Liver (tissue), 9 donors: ENCODE data around the gene TLE1. TPM values are rescaled to one million over a fixed set of nuclear protein-coding genes. Genes with fewer than 3 reads are reported as not detected.

ENCODE experiments used
- DNase-seq: peaks from one replicate; pipeline ENCODE4 v3.0.0-alpha.2; 2017; ENCODE audit warnings: low spot score
- H3K27ac ChIP-seq, 2 donors: one replicate each; pipeline ENCODE4 v1.7.0; 2013; ENCODE audit warnings: inconsistent platforms in 2 of 2, low read length in 2 of 2, control low read depth in 1 of 2, low read depth in 1 of 2, mild to moderate bottlenecking in 1 of 2
- H3K27me3 ChIP-seq, 4 donors: one replicate each; pipeline versions ENCODE4 v1.6.1 to v1.7.0; 2013; ENCODE audit warnings: low read length in 3 of 4, inconsistent platforms in 1 of 4, mild to moderate bottlenecking in 1 of 4, moderate library complexity in 1 of 4; ENCODE audit not compliant: control insufficient read depth in 4 of 4, insufficient read depth in 4 of 4
- H3K36me3 ChIP-seq, 4 donors: one replicate each; pipeline versions ENCODE4 v1.6.1 to v1.7.0; 2013; ENCODE audit warnings: low read length in 3 of 4, mild to moderate bottlenecking in 3 of 4, low read depth in 1 of 4, moderate library complexity in 1 of 4; ENCODE audit not compliant: control insufficient read depth in 4 of 4, insufficient read depth in 3 of 4
- H3K4me1 ChIP-seq, 4 donors: one replicate each; pipeline versions ENCODE4 v1.6.1 to v1.7.0; 2013; ENCODE audit warnings: low read length in 3 of 4, mild to moderate bottlenecking in 3 of 4, moderate library complexity in 1 of 4; ENCODE audit not compliant: control insufficient read depth in 4 of 4, insufficient read depth in 4 of 4
- H3K4me3 ChIP-seq, 3 donors: one replicate each; pipeline versions ENCODE4 v1.6.1 to v1.7.0; 2013; ENCODE audit warnings: low read length in 3 of 3, control low read depth in 1 of 3, low read depth in 1 of 3, mild to moderate bottlenecking in 1 of 3
- H3K9ac ChIP-seq, 2 donors: one replicate each; pipeline ENCODE4 v1.7.0; 2013; ENCODE audit warnings: low read length in 2 of 2, mild to moderate bottlenecking in 2 of 2, moderate library complexity in 2 of 2, control low read depth in 1 of 2, low read depth in 1 of 2
- H3K9me3 ChIP-seq, 4 donors: one replicate each; pipeline versions ENCODE4 v1.6.1 to v1.7.0; 2013; ENCODE audit warnings: low read length in 3 of 4; ENCODE audit not compliant: control insufficient read depth in 4 of 4
- ATF3 ChIP-seq: IDR thresholded peaks from 2 replicates; pipeline ENCODE4 v1.6.1; 2016; ENCODE audit warnings: antibody characterized with exemption
- CTCF ChIP-seq: fragments of 150-350 bp; IDR thresholded peaks from 2 replicates; pipeline ENCODE4 v1.5.1; 2017; ENCODE audit warnings: improper control_type of control experiment, low read depth, low read length; ENCODE audit not compliant: missing input control
- EGR1 ChIP-seq, 2 donors: IDR thresholded peaks; 2 replicates each; pipeline ENCODE4 v1.6.1; 2016 to 2018; ENCODE audit warnings: antibody characterized with exemption in 2 of 2, low read depth in 2 of 2
- FOXA1 ChIP-seq: IDR thresholded peaks from 2 replicates; pipeline ENCODE4 v1.6.1; 2016; ENCODE audit warnings: antibody characterized with exemption
- GABPA ChIP-seq, 2 donors: IDR thresholded peaks in 1 of 2; conservative IDR thresholded peaks in 1 of 2; 2 replicates each; pipeline ENCODE4 v1.6.1; 2016; ENCODE audit warnings: antibody characterized with exemption in 2 of 2, mild to moderate bottlenecking in 1 of 2, moderate library complexity in 1 of 2
- HNF4A ChIP-seq, 2 donors: conservative IDR thresholded peaks; 2 replicates each; pipeline ENCODE4 v1.6.1; 2016; ENCODE audit warnings: antibody characterized with exemption in 2 of 2, mild to moderate bottlenecking in 2 of 2
- JUND ChIP-seq, 2 donors: IDR thresholded peaks; 2 replicates each; pipeline ENCODE4 v1.6.1; 2016; ENCODE audit warnings: antibody characterized with exemption in 2 of 2
- MAX ChIP-seq: IDR thresholded peaks from 2 replicates; pipeline ENCODE4 v1.6.1; 2016; ENCODE audit warnings: antibody characterized with exemption
- NR2F2 ChIP-seq: IDR thresholded peaks from 2 replicates; pipeline ENCODE4 v1.6.1; 2016; ENCODE audit warnings: antibody characterized with exemption
- RAD21 ChIP-seq, 2 donors: IDR thresholded peaks; 2 replicates each; pipeline ENCODE4 v1.6.1; 2016; ENCODE audit warnings: antibody characterized with exemption in 2 of 2, mild to moderate bottlenecking in 2 of 2
- RXRA ChIP-seq, 2 donors: IDR thresholded peaks; 2 replicates each; pipeline ENCODE4 v1.6.1; 2017 to 2018; ENCODE audit warnings: antibody characterized with exemption in 2 of 2, mild to moderate bottlenecking in 1 of 2
- SP1 ChIP-seq: IDR thresholded peaks from 2 replicates; pipeline ENCODE4 v1.6.1; 2018; ENCODE audit warnings: antibody characterized with exemption, mild to moderate bottlenecking
- TAF1 ChIP-seq: conservative IDR thresholded peaks from 2 replicates; pipeline ENCODE4 v1.6.1; 2016; ENCODE audit warnings: antibody characterized with exemption, mild to moderate bottlenecking
- ZBTB33 ChIP-seq: IDR thresholded peaks from 2 replicates; pipeline ENCODE4 v1.6.1; 2016; ENCODE audit warnings: antibody characterized with exemption
- WGBS: extraction: QIAGEN DNeasy Blood & Tissue Kit; methylation state at CpG from one replicate; pipeline ENCODE4 v1.1.7; 2013; 5-methylcytosine and 5-hydroxymethylcytosine counted together
- polyA plus RNA-seq, 2 donors: library from polyadenylated mRNA; stranded (reverse) in 1 of 2; unstranded in 1 of 2; fragments of 200-250 nt in 1 of 2; fragments of >200 nt in 1 of 2; fragmentation: Nextera tagmentation in 1 of 2; extraction: Ambion mirVana in 1 of 2; gene quantifications; one replicate each; pipeline versions ENCODE4 v1.2.1 to v1.2.3, GENCODE V29; 2013 to 2015
- total RNA-seq, 2 donors: library from RNA; depleted of rRNA; stranded (reverse); fragments of >200 nt; gene quantifications; one replicate each; pipeline ENCODE4 v1.2.3, GENCODE V29; 2014
- donor health status: healthy.
- donor health status: healthy.
- donor health status: healthy.
- donor health status: healthy.
- donor health status: healthy.

TLE1 gene
- total and polyA plus RNA-seq, 4 donors: 25.2 to 45.4 (median 25.7) TPM

- Histone ChIP-seq H3K4me3 (no peak overlapping the region), H3K4me1 (peaks cover 5 to 23% (median 15%) of the 10 kb centered on the region in 4 donors), H3K9ac (no peak overlapping the region), H3K27me3 (no peaks in the 10 kb centered on the region), H3K27ac (no peak overlapping the region), H3K9me3 (no peaks in the 10 kb centered on the region), H3K36me3 (peaks cover 3 to 23% (median 14%) of the 10 kb centered on the region in 4 donors)
- WGBS: 96% methylated on average over 8 of the region's 8 CpGs
- DNase-seq: no peak
- TF ChIP-seq SP1: no peak
- no peak for TF ChIP-seq GABPA (IDR thresholded peaks at IDR 0.05 in 1 of 2, conservative IDR thresholded peaks at IDR 0.05 in 1 of 2)
- TF ChIP-seq EGR1 (IDR thresholded peaks at IDR 0.05; ENCODE audit: low read depth in 2 of 2): no peak
- no peak for TF ChIP-seq TAF1
- TF ChIP-seq ZBTB33: no peak
- TF ChIP-seq RAD21 (IDR thresholded peaks at IDR 0.05): no peak
- TF ChIP-seq HNF4A (conservative IDR thresholded peaks at IDR 0.05): no peak
- TF ChIP-seq ATF3: no peak
- TF ChIP-seq MAX: no peak
- TF ChIP-seq RXRA (IDR thresholded peaks at IDR 0.05): no peak
These were observed 105.2 kb downstream of the TLE1 start for GRCh38 chr9:81584099-81584498.

- peaks cover 3 to 23% (median 14%) of the 10 kb centered on the region in 4 donors for H3K36me3 ChIP-seq
- WGBS: 90% methylated on average over 3 of the region's 3 CpGs
- no peak overlapping the region for H3K9ac ChIP-seq
- H3K27ac ChIP-seq: no peak overlapping the region
- no peak overlapping the region for H3K4me3 ChIP-seq
- no peak for TF ChIP-seq NR2F2
- no peak for TF ChIP-seq RXRA (IDR thresholded peaks at IDR 0.05)
- no peak for TF ChIP-seq FOXA1
- no peak for DNase-seq
- H3K27me3 ChIP-seq: no peaks in the 10 kb centered on the region
- no peaks in the 10 kb centered on the region for H3K9me3 ChIP-seq
- H3K4me1 ChIP-seq: peaks cover 0 to 6% (median 3%) of the 10 kb centered on the region in 4 donors
These were observed 107.4 kb downstream of the TLE1 start for GRCh38 chr9:81581986-81582385.

- Histone ChIP-seq H3K9ac (no peak overlapping the region), H3K27ac (no peak overlapping the region), H3K4me3 (no peak overlapping the region), H3K27me3 (no peaks in the 10 kb centered on the region), H3K36me3 (peaks cover 0 to 12% (median 7%) of the 10 kb centered on the region in 4 donors), H3K9me3 (no peaks in the 10 kb centered on the region), H3K4me1 (peaks cover 0 to 4% (median 2%) of the 10 kb centered on the region in 4 donors)
- TF ChIP-seq HNF4A (conservative IDR thresholded peaks at IDR 0.05): no peak
- no peak for TF ChIP-seq RXRA (IDR thresholded peaks at IDR 0.05)
- TF ChIP-seq ATF3: no peak
- TF ChIP-seq NR2F2: no peak
- no peak for TF ChIP-seq ZBTB33
- TF ChIP-seq JUND (IDR thresholded peaks at IDR 0.05): no peak
- no peak for TF ChIP-seq CTCF
- TF ChIP-seq TAF1: no peak
- TF ChIP-seq MAX: no peak
- TF ChIP-seq GABPA (IDR thresholded peaks at IDR 0.05 in 1 of 2, conservative IDR thresholded peaks at IDR 0.05 in 1 of 2): no peak
- TF ChIP-seq SP1: no peak
- DNase-seq: no peak
- 91% methylated on average over 4 of the region's 4 CpGs for WGBS
These were observed 110.0 kb downstream of the TLE1 start for GRCh38 chr9:81579381-81579780.
